Thyroid gland (tissue), 4 donors: Measurements from ENCODE around the gene EFHD2.

Source experiments
- POLR2A ChIP-seq, 2 donors: fragments of 450-650 bp; IDR thresholded peaks; one replicate each; pipeline ENCODE4 v1.6.1; 2017; ENCODE audit warnings: antibody characterized with exemption in 2 of 2, mild to moderate bottlenecking in 2 of 2, moderate library complexity in 1 of 2
- TF ChIP-seq, protein P1 (sequence below), 6 experiments: fragments of 200-600 bp in 3 of 6; fragments of 450-650 bp in 3 of 6; sonication (generic) in 3 of 6; IDR thresholded peaks; one replicate each; pipeline ENCODE4 v1.5.1; 2016 to 2019; ENCODE audit warnings: antibody characterized with exemption in 6 of 6, mild to moderate bottlenecking in 2 of 6, inconsistent platforms in 1 of 6, moderate library complexity in 1 of 6

DNA sequence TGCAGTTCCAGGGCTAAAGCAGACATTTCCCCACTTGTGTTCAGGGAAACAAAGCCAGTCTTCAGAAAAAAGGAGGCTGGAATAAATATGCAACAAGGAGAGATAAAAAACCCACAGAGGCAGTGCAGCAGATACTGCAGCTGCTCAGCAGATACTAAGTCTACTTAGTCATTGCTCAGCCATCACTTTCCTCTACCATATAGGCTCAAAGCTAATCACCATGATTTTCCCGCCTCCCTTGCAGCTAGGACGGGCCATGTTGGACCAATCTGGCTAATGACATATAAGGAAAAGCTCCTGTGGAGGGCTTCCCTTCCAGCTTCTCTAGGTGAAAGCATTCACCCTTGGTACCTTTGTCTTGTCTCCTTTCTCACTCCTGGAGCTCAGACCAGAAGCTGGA lies 10.0 kb upstream of the EFHD2 start:
- TF ChIP-seq, protein P1, sequence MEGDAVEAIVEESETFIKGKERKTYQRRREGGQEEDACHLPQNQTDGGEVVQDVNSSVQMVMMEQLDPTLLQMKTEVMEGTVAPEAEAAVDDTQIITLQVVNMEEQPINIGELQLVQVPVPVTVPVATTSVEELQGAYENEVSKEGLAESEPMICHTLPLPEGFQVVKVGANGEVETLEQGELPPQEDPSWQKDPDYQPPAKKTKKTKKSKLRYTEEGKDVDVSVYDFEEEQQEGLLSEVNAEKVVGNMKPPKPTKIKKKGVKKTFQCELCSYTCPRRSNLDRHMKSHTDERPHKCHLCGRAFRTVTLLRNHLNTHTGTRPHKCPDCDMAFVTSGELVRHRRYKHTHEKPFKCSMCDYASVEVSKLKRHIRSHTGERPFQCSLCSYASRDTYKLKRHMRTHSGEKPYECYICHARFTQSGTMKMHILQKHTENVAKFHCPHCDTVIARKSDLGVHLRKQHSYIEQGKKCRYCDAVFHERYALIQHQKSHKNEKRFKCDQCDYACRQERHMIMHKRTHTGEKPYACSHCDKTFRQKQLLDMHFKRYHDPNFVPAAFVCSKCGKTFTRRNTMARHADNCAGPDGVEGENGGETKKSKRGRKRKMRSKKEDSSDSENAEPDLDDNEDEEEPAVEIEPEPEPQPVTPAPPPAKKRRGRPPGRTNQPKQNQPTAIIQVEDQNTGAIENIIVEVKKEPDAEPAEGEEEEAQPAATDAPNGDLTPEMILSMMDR (IDR thresholded peaks at IDR 0.05): no peak
- TF ChIP-seq POLR2A (IDR thresholded peaks at IDR 0.05): no peak
